H1 (cell line): ENCODE results near the gene C16orf54. TPM values are rescaled to one million over a fixed set of nuclear protein-coding genes. Genes with fewer than 3 reads are reported as not detected.

Experiments used
- BACH1 ChIP-seq: IDR thresholded peaks from 2 replicates; pipeline ENCODE4 v1.6.1; 2012; ENCODE audit warnings: low read length, improper control_type of control experiment
- BCL11A ChIP-seq, 2 experiments: IDR thresholded peaks; one replicate each; pipeline ENCODE4 v1.6.1; 2011; ENCODE audit warnings: low read depth in 2 of 2, low read length in 2 of 2, mild to moderate bottlenecking in 2 of 2
- CBX5 ChIP-seq: fragments of 300-800, 300-1000 bp; sonication (generic); IDR thresholded peaks from 2 replicates; pipeline ENCODE4 v1.7.1; 2016; ENCODE audit warnings: antibody characterized with exemption, low read length, low read depth
- CHD2 ChIP-seq: IDR thresholded peaks from 2 replicates; pipeline ENCODE4 v1.6.1; 2012; ENCODE audit warnings: low read length, improper control_type of control experiment
- KDM4A ChIP-seq: IDR thresholded peaks from one replicate; pipeline ENCODE4 v1.7.1; 2012; ENCODE audit warnings: low read depth, mild to moderate bottlenecking, moderate library complexity, low read length, inconsistent platforms; ENCODE audit not compliant: severe bottlenecking
- KDM5A ChIP-seq: fragments of 200-600 bp; IDR thresholded peaks from 2 replicates; pipeline ENCODE4 v1.7.1; 2012; ENCODE audit warnings: mild to moderate bottlenecking, low read length, inconsistent platforms, mixed read lengths
- POLR2AphosphoS5 ChIP-seq: IDR thresholded peaks from 2 replicates; pipeline ENCODE4 v1.6.1; 2011; ENCODE audit warnings: low read depth, low read length
- RAD21 ChIP-seq, 2 experiments: IDR thresholded peaks in 1 of 2; conservative IDR thresholded peaks in 1 of 2; 2 replicates each; pipeline ENCODE4 v1.6.1; 2011; ENCODE audit warnings: low read depth in 2 of 2, low read length in 2 of 2, improper control_type of control experiment in 1 of 2, inconsistent platforms in 1 of 2, mild to moderate bottlenecking in 1 of 2, moderate library complexity in 1 of 2
- SAP30 ChIP-seq: fragments of 300-600 bp; sonication (generic); IDR thresholded peaks from 2 replicates; pipeline ENCODE4 v1.7.1; 2012; ENCODE audit warnings: low read length, moderate library complexity, mild to moderate bottlenecking, inconsistent platforms; ENCODE audit not compliant: insufficient read depth, insufficient replicate concordance
- SIN3A ChIP-seq, 2 experiments: IDR thresholded peaks in 1 of 2; conservative IDR thresholded peaks in 1 of 2; 2 replicates each; pipeline ENCODE4 v1.6.1; 2011 to 2012; ENCODE audit warnings: low read length in 2 of 2, improper control_type of control experiment in 1 of 2, low read depth in 1 of 2, mild to moderate bottlenecking in 1 of 2
- SIRT6 ChIP-seq: IDR thresholded peaks from one replicate; pipeline ENCODE4 v1.7.1; 2012; ENCODE audit warnings: low read length, inconsistent platforms
- TAF1 ChIP-seq: IDR thresholded peaks from 2 replicates; pipeline ENCODE4 v1.6.1; 2011; ENCODE audit warnings: mild to moderate bottlenecking, low read depth, low read length
- TAF7 ChIP-seq: optimal IDR thresholded peaks from 2 replicates; pipeline ENCODE3; 2011; ENCODE audit warnings: low read depth, mild to moderate bottlenecking, inconsistent platforms, low read length, moderate library complexity, borderline replicate concordance
- YY1 ChIP-seq: IDR thresholded peaks from 2 replicates; pipeline ENCODE4 v1.6.1; 2011; ENCODE audit warnings: low read depth, mild to moderate bottlenecking, low read length
- polyA plus RNA-seq, 7 experiments: library from polyadenylated mRNA; depleted of rRNA in 3 of 7; stranded (reverse) in 5 of 7; unstranded in 2 of 7; fragments of >200 nt in 5 of 7; fragments of 200-250 nt in 2 of 7; gene quantifications; 1 replicate in 5 of 7; 2 replicates in 1 of 7; 4 replicates in 1 of 7; pipeline versions ENCODE4 v1.2.1 to v1.2.3, GENCODE V29; 2011 to 2013; ENCODE audit warnings: missing spikeins in 2 of 7, mixed read lengths in 2 of 7
- total RNA-seq: library from RNA; stranded (reverse); fragmentation: NEBNext Ultra II Directional; extraction: Animal tissue kit (Norgen Biotek cat#: 25700); gene quantifications from 2 replicates; pipeline ENCODE4 v1.2.1, GENCODE V29; 2021
- TF ChIP-seq, protein P1 (sequence below): IDR thresholded peaks from 2 replicates; pipeline ENCODE4 v1.6.1; 2012; ENCODE audit warnings: low read length, inconsistent platforms
- TF ChIP-seq, protein P2 (sequence below): IDR thresholded peaks from 2 replicates; pipeline ENCODE4 v1.6.1; 2012; ENCODE audit warnings: inconsistent platforms

C16orf54 gene
- total and polyA plus RNA-seq, 2 of the 8 experiments (the other 6 are each of a cell fraction or from before 2014, with no cell fraction given), result not detected

DNA sequence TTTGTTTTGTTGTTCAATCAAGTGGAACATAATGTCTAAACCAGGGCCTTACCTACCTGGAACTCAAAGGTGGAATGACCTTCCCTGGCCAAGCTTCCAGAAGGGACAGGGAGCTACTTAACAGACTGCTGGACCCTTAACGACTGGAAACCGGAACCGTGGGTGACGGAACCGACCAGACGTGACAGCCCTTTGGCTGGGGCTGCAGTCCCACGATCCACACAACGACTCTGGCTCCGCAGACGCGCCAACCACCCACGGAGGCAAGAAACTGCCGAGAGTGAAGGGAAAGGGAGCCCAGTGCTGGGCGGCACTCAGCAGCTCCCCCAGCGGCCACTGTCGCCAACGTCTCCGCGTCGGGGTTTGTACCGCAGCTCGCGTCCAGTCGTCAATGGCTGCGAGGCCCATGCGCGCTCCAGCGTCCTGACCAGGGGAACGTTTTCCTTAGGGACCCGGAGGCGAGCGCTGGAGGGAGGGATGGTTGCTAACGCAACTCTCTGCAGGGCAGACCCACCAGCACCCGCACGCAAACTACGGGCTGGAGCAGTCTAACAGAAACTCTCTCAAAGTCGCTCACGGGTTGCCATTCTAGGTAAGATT, 39.2 kb upstream of the C16orf54 start (continued):
- TF ChIP-seq, protein P1, sequence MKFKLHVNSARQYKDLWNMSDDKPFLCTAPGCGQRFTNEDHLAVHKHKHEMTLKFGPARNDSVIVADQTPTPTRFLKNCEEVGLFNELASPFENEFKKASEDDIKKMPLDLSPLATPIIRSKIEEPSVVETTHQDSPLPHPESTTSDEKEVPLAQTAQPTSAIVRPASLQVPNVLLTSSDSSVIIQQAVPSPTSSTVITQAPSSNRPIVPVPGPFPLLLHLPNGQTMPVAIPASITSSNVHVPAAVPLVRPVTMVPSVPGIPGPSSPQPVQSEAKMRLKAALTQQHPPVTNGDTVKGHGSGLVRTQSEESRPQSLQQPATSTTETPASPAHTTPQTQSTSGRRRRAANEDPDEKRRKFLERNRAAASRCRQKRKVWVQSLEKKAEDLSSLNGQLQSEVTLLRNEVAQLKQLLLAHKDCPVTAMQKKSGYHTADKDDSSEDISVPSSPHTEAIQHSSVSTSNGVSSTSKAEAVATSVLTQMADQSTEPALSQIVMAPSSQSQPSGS, result no peak
- TF ChIP-seq SIN3A (conservative IDR thresholded peaks at IDR 0.05 in 1 of 2, IDR thresholded peaks at IDR 0.05 in 1 of 2; ENCODE audit: low read depth in 1 of 2, low read length in 2 of 2) (peak in 1 of 2 experiments; percentile 81; a peak in 2 of 4 replicates), RAD21 (IDR thresholded peaks at IDR 0.05 in 1 of 2, conservative IDR thresholded peaks at IDR 0.05 in 1 of 2; ENCODE audit: low read depth in 2 of 2, low read length in 2 of 2) (peak; percentile 54 to 68), POLR2AphosphoS5 (no peak), KDM5A (no peak), SIRT6 (no peak), TAF7 (no peak), TAF1 (peak; percentile 45; the same call in 1 of the 2 replicates), CHD2 (0 out of 2 replicates have a peak, but pooled peaks have one; percentile 18), SAP30 (no peak), KDM4A (peak; percentile 34), YY1 (peak; percentile 91), BCL11A (IDR thresholded peaks at IDR 0.05; ENCODE audit: low read depth in 2 of 2, low read length in 2 of 2) (no peak), CBX5 (no peak), BACH1 (peak; percentile 40; the same call in 1 of the 2 replicates)
- TF ChIP-seq, protein P2, sequence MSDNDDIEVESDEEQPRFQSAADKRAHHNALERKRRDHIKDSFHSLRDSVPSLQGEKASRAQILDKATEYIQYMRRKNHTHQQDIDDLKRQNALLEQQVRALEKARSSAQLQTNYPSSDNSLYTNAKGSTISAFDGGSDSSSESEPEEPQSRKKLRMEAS, result peak; percentile 86
